Smooth muscle cell (in vitro differentiated cells): ENCODE data around the gene LSM4. TPM values are rescaled to one million over a fixed set of nuclear protein-coding genes. Genes with fewer than 3 reads are reported as not detected.

Experiments used
- DNase-seq: peaks from one replicate; lab custom pipeline; 2025; ENCODE audit not compliant: unreplicated experiment; lab: John Stamatoyannopoulos, UW
- H2AFZ ChIP-seq: fragments of 200-600 bp; sonication (generic); 2 replicates; pipeline ENCODE4 v1.6.0; 2016; ENCODE audit warnings: antibody characterized with exemption, low read depth, mild to moderate bottlenecking
- H3F3A ChIP-seq: fragments of 200-600 bp; sonication (generic); 2 replicates; pipeline ENCODE4 v1.6.0; 2017; ENCODE audit warnings: antibody characterized with exemption, low read depth
- H3K27ac ChIP-seq: fragments of 200-600 bp; sonication (generic); 2 replicates; pipeline ENCODE4 v1.5.1; 2016; ENCODE audit warnings: low read depth, mild to moderate bottlenecking
- H3K27me3 ChIP-seq: fragments of 200-600 bp; sonication (generic); 2 replicates; pipeline ENCODE4 v1.6.1; 2016; ENCODE audit warnings: low read depth, mild to moderate bottlenecking
- H3K36me3 ChIP-seq: fragments of 200-600 bp; sonication (generic); 2 replicates; pipeline ENCODE4 v1.5.1; 2016; ENCODE audit warnings: low read depth
- H3K4me1 ChIP-seq: fragments of 200-600 bp; sonication (generic); 2 replicates; pipeline ENCODE4 v1.5.1; 2016; ENCODE audit warnings: low read depth
- H3K4me2 ChIP-seq: fragments of 200-600 bp; sonication (generic); 2 replicates; pipeline ENCODE4 v1.6.0; 2016; ENCODE audit warnings: mild to moderate bottlenecking
- H3K4me3 ChIP-seq: fragments of 200-600 bp; sonication (generic); 2 replicates; pipeline ENCODE4 v1.5.1; 2016; ENCODE audit warnings: mild to moderate bottlenecking
- H3K79me2 ChIP-seq: fragments of 200-600 bp; sonication (generic); 2 replicates; pipeline ENCODE4 v1.6.0; 2016; ENCODE audit warnings: low read depth, mild to moderate bottlenecking
- H3K9ac ChIP-seq: fragments of 200-600 bp; sonication (generic); 2 replicates; pipeline ENCODE4 v1.6.0; 2016; ENCODE audit warnings: low read depth
- H3K9me3 ChIP-seq: fragments of 200-600 bp; sonication (generic); replicated peaks from 2 replicates; pipeline ENCODE4 v1.5.1; 2016; ENCODE audit warnings: low read depth
- H4K20me1 ChIP-seq: fragments of 200-600 bp; sonication (generic); 2 replicates; pipeline ENCODE4 v1.6.0; 2016; ENCODE audit warnings: low read depth
- WGBS: methylation state at CpG from one replicate; pipeline ENCODE4 v1.1.7; 2016; ENCODE audit warnings: low lambda C conversion rate; 5-methylcytosine and 5-hydroxymethylcytosine counted together
- polyA plus RNA-seq: library from polyadenylated mRNA; unstranded; fragments of >200 nt; fragmentation: Nextera tagmentation; extraction: Ambion mirVana; gene quantifications from 2 replicates; pipeline ENCODE4 v1.2.1, GENCODE V29; 2016
- total RNA-seq: library from RNA; depleted of rRNA; stranded (reverse); fragments of >200 nt; gene quantifications from 2 replicates; pipeline ENCODE4 v1.2.3, GENCODE V29; 2014
- TF ChIP-seq, protein P1 (sequence below): fragments of 200-600 bp; sonication (generic); IDR thresholded peaks from 2 replicates; pipeline ENCODE4 v1.5.1; 2017; ENCODE audit warnings: borderline replicate concordance, mild to moderate bottlenecking, antibody characterized with exemption; ENCODE audit not compliant: insufficient read depth, poor library complexity, severe bottlenecking

Gene LSM4
- total and polyA plus RNA-seq, 2 experiments from 2014 or later = 116 to 156 TPM

GRCh38 chr19:18348171-18348570, 25.3 kb upstream of the LSM4 start:
- Histone ChIP-seq H3K27me3 (no peaks in the 10 kb centered on the region), H3K36me3 (no peaks in the 10 kb centered on the region), H3K9ac (no peak overlapping the region), H4K20me1 (no peaks in the 10 kb centered on the region), H2AFZ (no peak overlapping the region), H3K9me3 (no peaks in the 10 kb centered on the region), H3K4me1 (peaks cover 9% of the 10 kb centered on the region), H3K4me3 (no peak overlapping the region), H3K27ac (no peak overlapping the region), H3K79me2 (no peaks in the 10 kb centered on the region), H3K4me2 (no peak overlapping the region), H3F3A (no peaks in the 10 kb centered on the region)
- WGBS = 96% methylated on average over 17 of the region's 17 CpGs
- no peak for DNase-seq
- TF ChIP-seq, protein P1, sequence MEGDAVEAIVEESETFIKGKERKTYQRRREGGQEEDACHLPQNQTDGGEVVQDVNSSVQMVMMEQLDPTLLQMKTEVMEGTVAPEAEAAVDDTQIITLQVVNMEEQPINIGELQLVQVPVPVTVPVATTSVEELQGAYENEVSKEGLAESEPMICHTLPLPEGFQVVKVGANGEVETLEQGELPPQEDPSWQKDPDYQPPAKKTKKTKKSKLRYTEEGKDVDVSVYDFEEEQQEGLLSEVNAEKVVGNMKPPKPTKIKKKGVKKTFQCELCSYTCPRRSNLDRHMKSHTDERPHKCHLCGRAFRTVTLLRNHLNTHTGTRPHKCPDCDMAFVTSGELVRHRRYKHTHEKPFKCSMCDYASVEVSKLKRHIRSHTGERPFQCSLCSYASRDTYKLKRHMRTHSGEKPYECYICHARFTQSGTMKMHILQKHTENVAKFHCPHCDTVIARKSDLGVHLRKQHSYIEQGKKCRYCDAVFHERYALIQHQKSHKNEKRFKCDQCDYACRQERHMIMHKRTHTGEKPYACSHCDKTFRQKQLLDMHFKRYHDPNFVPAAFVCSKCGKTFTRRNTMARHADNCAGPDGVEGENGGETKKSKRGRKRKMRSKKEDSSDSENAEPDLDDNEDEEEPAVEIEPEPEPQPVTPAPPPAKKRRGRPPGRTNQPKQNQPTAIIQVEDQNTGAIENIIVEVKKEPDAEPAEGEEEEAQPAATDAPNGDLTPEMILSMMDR = no peak

DNA sequence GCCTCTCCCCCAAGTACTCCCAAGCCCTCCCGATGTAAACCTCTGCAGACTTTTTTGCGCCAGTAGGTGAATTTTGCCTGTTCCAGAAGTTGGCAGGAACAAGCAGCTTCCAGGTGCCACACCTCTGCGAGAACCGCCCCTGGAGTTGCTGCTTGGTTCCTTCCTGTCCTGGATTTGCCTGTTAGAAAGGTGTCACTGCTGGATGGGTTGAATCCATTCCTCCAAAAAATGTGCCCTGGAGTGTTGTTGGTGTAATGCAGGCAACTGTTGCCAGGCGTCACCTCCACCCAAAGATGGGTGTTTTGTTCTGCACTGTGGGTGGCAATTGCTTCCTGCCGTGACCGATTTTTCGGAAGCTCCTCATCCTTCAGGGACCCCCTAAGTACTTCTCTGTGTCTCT, 23.2 kb upstream of the LSM4 start:
- no peak for DNase-seq
- Histone ChIP-seq H2AFZ (no peak overlapping the region), H3K36me3 (no peaks in the 10 kb centered on the region), H3K79me2 (no peaks in the 10 kb centered on the region), H4K20me1 (no peaks in the 10 kb centered on the region), H3K27ac (no peak overlapping the region), H3K9ac (no peak overlapping the region), H3K4me1 (peaks cover 9% of the 10 kb centered on the region), H3K4me3 (no peak overlapping the region), H3K9me3 (no peaks in the 10 kb centered on the region), H3K27me3 (no peaks in the 10 kb centered on the region), H3K4me2 (no peak overlapping the region), H3F3A (no peaks in the 10 kb centered on the region)
- TF ChIP-seq, protein P1 = no peak
- 60% methylated on average over 8 of the region's 8 CpGs for WGBS

DNA sequence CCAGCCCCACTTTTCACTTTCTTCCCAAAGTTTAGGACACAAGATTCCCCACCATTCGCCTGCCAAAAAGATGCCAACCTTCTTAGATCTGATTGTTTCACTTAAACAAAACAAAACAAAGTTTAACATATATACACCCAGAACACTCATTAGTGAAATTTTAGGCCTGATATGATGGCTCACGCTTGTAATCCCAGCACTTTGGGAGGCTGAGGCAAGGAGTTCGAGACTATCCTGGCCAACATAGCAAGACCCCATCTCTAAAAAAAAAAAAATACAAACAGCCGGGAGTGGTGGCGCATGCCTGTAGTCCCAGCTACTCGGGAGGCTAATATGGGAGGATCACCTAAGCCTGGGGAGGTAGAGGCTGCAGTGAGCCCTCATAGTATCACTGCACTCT, 22.4 kb upstream of the LSM4 start:
- H3K27ac ChIP-seq = no peak overlapping the region

DNA sequence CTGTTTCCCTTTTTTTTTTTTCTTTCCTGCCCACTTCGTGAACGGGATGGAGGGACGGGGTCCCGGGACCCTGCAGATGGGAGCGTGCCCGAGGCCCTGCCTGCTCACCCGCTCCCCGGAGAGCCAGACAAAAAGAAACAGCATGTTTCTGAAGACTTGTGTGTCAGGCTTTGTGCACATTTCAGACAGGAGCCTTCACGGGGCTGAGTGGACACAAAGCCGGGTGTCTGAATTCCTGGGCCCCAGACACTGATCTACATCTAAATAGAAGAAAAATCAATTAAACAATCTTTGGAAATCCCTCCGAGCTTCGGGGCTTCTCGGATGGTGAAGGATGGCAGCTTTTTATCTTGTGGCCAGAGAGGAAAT, 21.7 kb upstream of the LSM4 start:
- TF ChIP-seq, protein P1 = no peak
- Histone ChIP-seq H3K9ac (no peak overlapping the region), H3K4me2 (no peak overlapping the region), H3K4me3 (no peak overlapping the region), H3K27me3 (no peaks in the 10 kb centered on the region), H4K20me1 (no peaks in the 10 kb centered on the region), H2AFZ (no peak overlapping the region), H3K4me1 (peaks cover 9% of the 10 kb centered on the region), H3K9me3 (no peaks in the 10 kb centered on the region), H3K79me2 (no peaks in the 10 kb centered on the region), H3K36me3 (no peaks in the 10 kb centered on the region), H3F3A (no peaks in the 10 kb centered on the region), H3K27ac (no peak overlapping the region)
- no peak for DNase-seq
- WGBS = 77% methylated on average over 13 of the region's 13 CpGs

More for the DNA sequence above, 22.4 kb upstream of the LSM4 start:
- WGBS = 94% methylated on average over 6 of the region's 6 CpGs
- Histone ChIP-seq H2AFZ (no peak overlapping the region), H3K9me3 (no peaks in the 10 kb centered on the region), H3K79me2 (no peaks in the 10 kb centered on the region), H3K36me3 (no peaks in the 10 kb centered on the region), H3K4me3 (no peak overlapping the region), H3F3A (no peaks in the 10 kb centered on the region), H3K4me1 (peaks cover 9% of the 10 kb centered on the region), H3K4me2 (no peak overlapping the region), H3K27me3 (no peaks in the 10 kb centered on the region), H3K9ac (no peak overlapping the region), H4K20me1 (no peaks in the 10 kb centered on the region)
- TF ChIP-seq, protein P1 = no peak
- DNase-seq = no peak
